Measurements from ENCODE around the gene LMNA.
A peak's percentile ranks its signal among the peaks of the same experiment; 100 is the strongest.
"Not testable (repeated sequence)": the region's sequence is repeated elsewhere in the genome, so short reads cannot be mapped to it uniquely, and the experiment has no call there.

The LMNA gene

DNA sequence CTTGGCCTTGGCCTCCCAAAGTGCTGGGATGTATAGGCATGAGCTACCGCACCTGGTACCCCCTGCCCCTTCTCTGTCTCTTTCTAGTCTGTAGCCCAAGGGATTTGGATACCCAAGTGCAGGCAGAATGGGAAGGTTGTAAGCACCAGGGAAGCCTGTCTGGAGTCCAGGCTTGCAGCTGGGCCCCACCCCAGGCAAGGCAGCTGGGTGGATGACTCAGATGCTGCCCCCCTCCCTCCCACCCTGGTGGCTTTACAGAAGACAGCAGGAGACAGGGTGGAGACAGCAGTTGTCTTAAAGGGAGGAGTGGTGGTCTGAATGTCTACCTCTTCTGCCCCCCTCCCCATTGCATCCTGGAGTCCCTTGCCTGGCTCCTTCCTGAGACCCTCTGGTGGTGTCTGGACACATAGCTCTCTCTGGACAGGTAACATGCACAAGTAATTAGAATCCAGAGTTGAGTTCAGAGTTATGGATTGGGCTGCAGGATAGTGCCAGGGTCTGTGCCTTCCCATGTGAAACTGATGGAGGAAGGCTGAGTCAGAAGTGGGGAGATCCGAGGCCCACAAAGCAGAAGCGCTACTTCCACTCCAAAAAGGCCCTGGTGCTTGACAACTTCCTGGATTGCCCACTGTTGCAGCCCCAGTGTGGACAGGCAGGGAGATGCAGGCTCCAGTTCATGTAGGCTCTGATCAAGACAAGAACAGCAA lies 5.1 kb downstream of the LMNA start:
- H3K27ac Mint-ChIP-seq: peak overlapping the region; percentile 31
- peak overlapping the region; percentile 93 for H3K4me3 Mint-ChIP-seq
- H3K27me3 Mint-ChIP-seq: peaks cover 10% of the 10 kb centered on the region
- DNase-seq: no peak
- peaks cover 65% of the 10 kb centered on the region for H3K4me1 Mint-ChIP-seq (ENCODE audit: low read depth)
- H3K36me3 Mint-ChIP-seq (ENCODE audit: low read depth): peaks cover 69% of the 10 kb centered on the region
- H3K9me3 Mint-ChIP-seq: no peaks in the 10 kb centered on the region

DNA sequence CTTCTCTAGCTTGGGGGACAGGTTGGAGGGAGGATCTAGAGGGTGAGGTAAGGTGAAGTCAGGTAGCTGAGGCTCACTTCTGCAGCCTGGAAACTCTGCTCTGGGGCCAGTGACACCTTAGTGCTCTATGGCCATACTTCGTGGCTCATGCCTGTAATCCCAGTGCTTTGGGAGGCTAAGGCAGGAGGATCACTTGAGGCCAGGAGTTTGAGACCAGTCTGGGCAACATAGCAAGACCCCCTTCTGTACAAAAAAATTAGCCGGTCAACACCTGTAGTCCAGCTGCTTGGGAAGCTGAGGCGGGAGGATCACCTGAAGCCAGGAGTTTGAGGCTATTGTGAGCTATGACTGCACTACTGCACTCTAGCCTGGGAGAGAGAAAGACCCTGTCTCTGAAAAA lies 5.8 kb downstream of the LMNA start:
- peaks cover 6% of the 10 kb centered on the region for H3K27me3 Mint-ChIP-seq
- H3K9me3 Mint-ChIP-seq: no peaks in the 10 kb centered on the region
- peaks cover 68% of the 10 kb centered on the region for H3K36me3 Mint-ChIP-seq (ENCODE audit: low read depth)
- no peak overlapping the region for H3K27ac Mint-ChIP-seq
- DNase-seq: no peak
- H3K4me1 Mint-ChIP-seq (ENCODE audit: low read depth): peaks cover 66% of the 10 kb centered on the region
- H3K4me3 Mint-ChIP-seq: peak overlapping the region; percentile 56

DNA sequence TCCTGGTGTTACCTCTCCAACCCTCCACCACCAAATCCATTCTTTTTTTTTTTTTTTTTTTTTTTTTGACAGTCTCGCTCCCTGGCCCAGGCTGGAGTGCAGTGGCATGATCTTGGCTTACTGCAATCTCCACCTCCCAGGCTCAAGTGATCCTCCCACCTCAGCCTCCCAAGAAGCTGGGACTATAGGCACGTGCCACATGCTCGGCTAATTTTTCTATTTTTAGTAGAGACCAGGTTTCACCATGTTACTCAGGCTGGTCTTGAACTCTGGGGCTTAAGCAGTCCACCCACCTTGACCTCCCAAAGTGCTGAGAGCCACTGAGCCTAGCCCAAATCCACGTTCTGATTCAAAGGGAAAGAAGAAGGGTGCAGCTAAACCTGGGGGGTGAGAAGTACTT lies 6.5 kb downstream of the LMNA start:
- DNase-seq, H3K9me3 Mint-ChIP-seq, H3K27ac Mint-ChIP-seq, H3K27me3 Mint-ChIP-seq, H3K4me3 Mint-ChIP-seq: not testable (repeated sequence)
- Mint-ChIP-seq H3K4me1 (ENCODE audit: low read depth) (peaks cover 68% of the 10 kb centered on the region), H3K36me3 (ENCODE audit: low read depth) (peaks cover 62% of the 10 kb centered on the region)

DNA sequence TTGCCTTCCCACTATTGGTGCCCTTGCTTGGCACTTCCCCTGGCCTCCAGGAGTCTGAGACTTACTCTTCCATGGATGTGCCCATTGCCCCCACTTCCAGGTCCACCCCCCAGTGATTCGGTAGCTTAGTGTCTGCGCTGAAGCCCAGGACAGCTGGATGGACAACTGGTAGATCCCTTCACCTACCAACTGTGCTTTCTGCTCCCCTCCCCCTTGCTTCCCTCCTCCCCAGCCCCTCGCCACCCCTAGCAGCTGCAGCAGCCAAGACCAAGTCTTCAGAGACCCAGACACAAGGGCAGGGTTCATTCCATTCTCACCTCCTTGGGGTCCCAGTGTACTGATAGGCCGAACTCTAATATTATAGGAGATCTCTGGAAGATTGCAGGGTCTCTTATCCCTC lies 6.9 kb downstream of the LMNA start:
- Mint-ChIP-seq H3K4me3 (no peak overlapping the region), H3K36me3 (ENCODE audit: low read depth) (peaks cover 60% of the 10 kb centered on the region), H3K4me1 (ENCODE audit: low read depth) (peaks cover 68% of the 10 kb centered on the region), H3K9me3 (no peaks in the 10 kb centered on the region), H3K27ac (no peak overlapping the region), H3K27me3 (peaks cover 3% of the 10 kb centered on the region)
- DNase-seq: no peak

DNA sequence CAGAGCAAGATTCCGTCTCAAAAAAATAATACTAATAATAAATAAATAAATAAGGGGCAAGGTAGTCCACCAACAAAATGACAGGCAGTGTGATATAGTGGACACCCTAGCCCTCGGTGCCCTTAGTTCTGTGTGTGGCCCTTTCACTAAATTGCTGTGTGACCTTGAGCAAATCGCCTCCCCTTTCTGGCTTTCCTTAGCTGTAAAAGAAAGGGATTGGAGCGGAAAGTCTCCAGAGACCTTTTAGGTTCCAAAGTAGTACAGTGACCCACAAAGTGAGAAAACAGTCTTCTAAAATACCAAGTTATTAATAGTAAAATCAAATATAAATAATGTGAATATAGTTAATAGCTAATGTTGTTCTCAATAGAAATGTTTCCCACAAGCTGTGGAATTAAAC lies 7.6 kb downstream of the LMNA start:
- Mint-ChIP-seq H3K36me3 (ENCODE audit: low read depth) (peaks cover 58% of the 10 kb centered on the region), H3K4me1 (ENCODE audit: low read depth) (peaks cover 71% of the 10 kb centered on the region), H3K4me3 (no peak overlapping the region), H3K27ac (no peak overlapping the region), H3K9me3 (no peaks in the 10 kb centered on the region), H3K27me3 (peaks cover 3% of the 10 kb centered on the region)
- DNase-seq: no peak

DNA sequence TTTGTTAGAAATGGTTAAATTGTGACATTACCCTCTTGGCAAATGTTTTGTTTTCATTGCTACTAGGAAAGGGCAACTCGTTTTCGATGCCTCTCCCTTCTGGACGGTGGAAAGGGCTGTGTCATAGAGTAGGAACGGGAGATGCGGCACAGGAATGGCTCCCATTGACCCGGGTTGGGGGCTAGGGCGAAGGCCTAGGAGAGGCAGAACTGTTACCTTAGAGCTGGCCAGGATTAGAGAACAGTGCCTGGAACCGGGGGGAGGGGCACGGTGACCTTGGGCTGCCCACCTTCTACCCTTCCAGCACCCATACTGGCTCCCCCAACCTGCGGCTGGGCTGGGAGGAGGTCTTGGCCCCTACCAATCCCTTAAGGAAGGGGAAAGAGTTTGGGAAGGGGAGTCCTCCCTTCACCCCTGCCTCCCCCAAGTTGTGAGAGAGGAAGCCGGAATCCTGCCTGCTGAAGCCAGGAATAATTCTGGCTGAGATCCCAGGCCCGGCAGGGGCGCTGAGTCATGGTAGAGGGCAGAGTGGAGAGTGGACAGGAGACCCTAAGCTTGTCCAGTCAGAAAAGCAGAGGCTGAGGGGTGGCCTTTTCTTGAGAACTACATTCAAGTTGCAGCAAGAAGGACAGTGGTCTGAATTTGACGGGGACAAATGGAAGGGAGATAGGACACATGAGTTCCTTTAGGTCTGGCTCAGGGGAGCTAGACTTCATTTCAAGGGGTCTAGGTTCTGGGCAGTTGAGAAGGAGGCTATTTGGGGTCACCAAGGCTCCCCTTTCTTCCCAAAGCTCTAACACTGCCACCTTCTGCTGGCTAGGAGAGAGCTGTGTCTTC lies 8.2 kb downstream of the LMNA start:
- H3K4me3 Mint-ChIP-seq: peak overlapping the region; percentile 51
- no peaks in the 10 kb centered on the region for H3K9me3 Mint-ChIP-seq
- peaks cover 77% of the 10 kb centered on the region for H3K4me1 Mint-ChIP-seq (ENCODE audit: low read depth)
- peaks cover 3% of the 10 kb centered on the region for H3K27me3 Mint-ChIP-seq
- H3K36me3 Mint-ChIP-seq (ENCODE audit: low read depth): peaks cover 56% of the 10 kb centered on the region
- H3K27ac Mint-ChIP-seq: no peak overlapping the region
- DNase-seq: no peak

DNA sequence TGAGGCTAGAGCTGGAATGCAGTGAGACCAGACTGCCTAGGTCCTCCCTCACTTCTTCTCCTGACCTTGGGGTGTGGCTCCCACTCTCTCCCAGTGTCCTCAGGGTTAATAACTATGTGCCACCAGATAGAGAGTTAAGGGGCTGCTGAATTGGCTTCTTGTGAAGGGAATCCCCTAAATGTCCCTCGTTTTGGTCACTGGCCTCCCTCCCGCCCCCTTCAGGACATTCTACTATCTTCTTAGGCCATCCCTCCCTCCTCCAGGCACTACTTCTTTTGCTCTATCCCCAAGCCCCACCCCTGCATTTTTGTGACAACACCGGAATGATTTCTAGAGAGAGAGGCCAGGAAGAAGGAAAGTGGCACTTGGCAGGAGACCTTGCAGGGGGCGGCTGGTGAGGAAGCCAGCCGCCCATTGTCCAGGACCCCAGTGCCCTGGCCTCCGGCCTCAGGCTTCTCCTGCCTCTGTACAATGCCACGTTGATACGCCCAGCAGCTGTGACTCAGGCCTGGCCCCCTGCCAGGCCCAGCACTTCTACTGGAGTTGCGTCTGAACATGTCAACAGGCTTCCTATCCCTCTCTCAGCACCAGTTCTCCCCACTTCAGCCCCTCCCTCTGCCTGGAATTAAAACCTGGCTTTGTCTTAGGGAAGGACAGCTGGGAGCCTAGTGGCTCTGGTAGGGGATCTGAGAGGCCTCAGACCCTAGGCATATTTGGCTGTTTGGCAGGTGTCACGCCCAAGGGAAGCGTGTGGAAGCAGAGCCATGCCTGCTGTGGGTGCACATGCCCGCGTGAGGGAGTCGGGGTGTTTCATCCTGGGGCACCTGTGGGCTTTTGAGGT lies 9.1 kb downstream of the LMNA start:
- H3K27ac Mint-ChIP-seq: peak overlapping the region; percentile 84
- peak; percentile 79 for DNase-seq
- H3K4me3 Mint-ChIP-seq: peak overlapping the region; percentile 51

DNA sequence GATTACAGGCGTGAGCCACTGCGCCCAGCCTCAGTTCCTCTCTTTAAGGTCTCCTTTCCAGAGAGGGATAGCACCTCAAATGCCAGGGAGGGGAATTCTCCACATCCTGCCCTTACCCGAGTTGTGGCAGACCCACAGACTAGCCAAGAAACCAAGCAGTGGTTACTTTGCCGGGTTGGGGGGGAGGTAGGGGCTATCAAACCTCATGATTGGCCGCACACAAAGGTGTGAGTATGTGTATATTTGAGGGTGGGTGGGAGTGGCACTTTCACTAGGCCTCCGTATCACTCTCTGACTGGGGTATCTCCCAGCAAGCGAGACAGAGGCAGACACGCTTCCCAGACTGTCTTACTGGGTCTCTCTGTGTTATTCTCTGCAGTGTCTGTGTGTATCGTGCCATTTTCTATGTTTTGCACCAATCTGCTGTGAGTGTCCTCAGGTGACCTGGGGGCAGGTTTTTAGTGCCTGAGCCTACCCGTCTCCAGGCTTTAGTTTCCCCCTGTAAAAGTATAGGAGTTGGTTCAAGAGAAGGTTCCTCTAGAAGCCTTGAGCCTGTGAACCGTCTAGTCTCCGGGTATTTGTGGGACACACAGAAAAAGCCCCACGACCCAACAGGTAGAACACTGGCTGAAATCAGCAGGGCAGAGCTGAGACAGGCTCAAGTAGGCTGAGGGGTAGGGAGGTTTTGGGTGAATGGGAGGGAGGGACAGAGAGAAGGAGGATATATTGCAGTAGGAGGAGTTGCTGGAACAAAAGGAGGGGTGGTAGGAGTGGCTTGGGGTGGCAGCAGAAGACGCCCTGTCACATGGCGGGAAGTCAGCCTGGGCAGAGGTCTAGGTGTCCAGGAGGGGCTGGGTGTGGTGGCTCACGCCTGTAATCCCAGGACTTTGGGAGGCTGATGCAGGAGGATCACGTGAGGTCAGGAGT lies 10.3 kb downstream of the LMNA start:
- peak overlapping the region; percentile 51 for H3K4me3 Mint-ChIP-seq
- DNase-seq: peak; percentile 47
- H3K4me1 Mint-ChIP-seq (ENCODE audit: low read depth): peaks cover 85% of the 10 kb centered on the region
- no peaks in the 10 kb centered on the region for H3K9me3 Mint-ChIP-seq
- peak overlapping the region; percentile 84 for H3K27ac Mint-ChIP-seq
- no peaks in the 10 kb centered on the region for H3K27me3 Mint-ChIP-seq
- H3K36me3 Mint-ChIP-seq (ENCODE audit: low read depth): peaks cover 60% of the 10 kb centered on the region

More for the DNA sequence above, 9.1 kb downstream of the LMNA start:
- Mint-ChIP-seq H3K4me1 (ENCODE audit: low read depth) (peaks cover 79% of the 10 kb centered on the region), H3K27me3 (no peaks in the 10 kb centered on the region), H3K36me3 (ENCODE audit: low read depth) (peaks cover 56% of the 10 kb centered on the region), H3K9me3 (no peaks in the 10 kb centered on the region)

DNA sequence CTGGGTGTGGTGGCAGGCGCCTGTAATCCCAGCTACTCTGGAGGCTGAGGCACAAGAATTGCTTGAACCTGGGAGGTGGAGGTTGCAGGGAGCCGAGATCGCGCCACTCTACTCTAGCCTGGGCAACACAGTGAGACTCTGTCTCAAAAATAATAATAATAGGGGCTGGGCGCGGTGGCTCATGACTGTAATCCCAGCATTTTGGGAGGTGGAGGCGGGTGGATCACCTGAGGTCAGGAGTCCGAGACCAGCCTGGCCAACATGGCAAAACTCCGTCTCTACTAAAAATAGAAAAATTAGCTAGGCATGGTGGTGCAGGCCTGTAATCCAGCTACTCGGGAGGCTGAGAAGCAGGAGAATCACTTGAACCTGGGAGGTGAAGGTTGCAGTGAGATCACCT lies 11.0 kb downstream of the LMNA start:
- not testable (repeated sequence) for H3K27me3 Mint-ChIP-seq, DNase-seq, H3K9me3 Mint-ChIP-seq
- Mint-ChIP-seq H3K4me3 (peak overlapping the region; percentile 28), H3K4me1 (ENCODE audit: low read depth) (peaks cover 84% of the 10 kb centered on the region), H3K36me3 (ENCODE audit: low read depth) (peaks cover 60% of the 10 kb centered on the region), H3K27ac (peak overlapping the region; percentile 84)

DNA sequence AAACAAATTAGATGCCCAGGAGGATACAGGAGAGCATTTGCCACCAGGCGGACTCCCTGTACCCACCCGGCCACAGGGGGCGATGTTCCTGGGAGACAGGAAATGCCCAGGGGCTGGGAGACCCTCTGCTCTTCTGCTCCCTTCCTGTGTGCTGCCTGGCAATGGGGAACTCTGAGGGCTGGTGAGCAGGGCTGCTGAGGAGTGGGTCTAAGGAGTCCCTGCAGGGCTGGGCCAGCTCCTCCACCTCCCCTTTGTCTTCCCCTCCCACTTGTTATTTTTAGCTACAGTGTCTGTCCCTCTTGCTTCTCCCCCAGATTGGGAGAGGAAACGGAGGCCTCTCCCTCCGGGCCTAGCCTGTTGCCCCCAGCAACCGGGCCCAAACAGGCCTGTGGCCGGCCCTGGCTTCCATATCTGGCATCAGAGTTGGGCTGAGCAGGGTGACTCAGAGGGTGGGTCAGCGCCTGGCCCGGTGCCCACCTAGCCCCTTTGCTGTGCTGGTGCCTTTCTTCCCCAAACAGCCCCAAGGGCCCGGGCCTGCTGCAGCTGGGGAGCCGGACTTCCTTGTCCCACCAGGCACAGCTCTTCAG lies 11.6 kb downstream of the LMNA start:
- Mint-ChIP-seq H3K9me3 (no peaks in the 10 kb centered on the region), H3K4me1 (ENCODE audit: low read depth) (peaks cover 80% of the 10 kb centered on the region), H3K27me3 (no peaks in the 10 kb centered on the region), H3K36me3 (ENCODE audit: low read depth) (peaks cover 59% of the 10 kb centered on the region), H3K4me3 (peak overlapping the region; percentile 54), H3K27ac (peak overlapping the region; percentile 91)
- DNase-seq: peak; percentile 62

DNA sequence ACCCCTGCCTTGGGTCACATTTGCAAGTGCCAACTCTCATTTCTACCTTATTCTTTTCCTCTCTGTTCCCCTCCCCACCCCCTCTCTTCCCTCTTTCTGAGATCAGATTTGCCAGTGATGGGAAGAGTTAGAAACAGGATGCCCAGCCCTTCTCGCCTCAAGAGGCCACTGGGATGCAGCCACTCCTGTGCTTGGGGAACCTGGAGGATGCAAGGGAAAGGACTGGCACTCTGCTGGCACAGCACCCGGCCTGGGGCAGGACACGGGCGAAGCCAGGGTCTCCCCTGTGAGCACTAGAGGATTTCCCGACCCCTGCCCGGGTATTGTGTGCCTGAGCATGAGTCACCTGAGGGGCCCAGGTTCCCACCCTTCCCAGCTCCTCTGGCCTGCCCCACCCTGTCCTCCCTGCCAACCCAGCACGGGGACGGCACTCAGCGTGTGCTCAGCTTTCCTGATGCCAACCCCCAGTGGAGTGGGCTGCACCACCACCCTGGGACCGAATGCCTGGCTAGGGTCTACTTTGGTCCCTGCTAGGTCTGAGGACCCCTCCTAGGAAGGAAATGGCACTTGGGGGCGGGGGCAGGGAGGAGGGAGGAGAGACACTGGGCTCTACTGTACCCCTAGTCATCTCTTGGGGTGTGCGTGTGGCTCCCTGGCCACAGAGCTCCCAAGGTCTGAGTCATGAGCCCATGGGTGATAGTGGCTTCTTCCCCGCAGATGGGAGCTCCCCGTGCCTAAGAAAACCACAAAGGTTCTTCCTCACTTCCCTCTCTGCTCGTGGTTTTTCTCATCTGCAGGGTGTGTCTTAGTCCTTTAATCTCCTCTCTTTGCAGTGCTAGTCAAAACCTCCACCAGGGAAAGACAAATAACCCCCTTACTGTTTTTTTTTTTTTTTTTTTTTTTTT lies 12.4 kb downstream of the LMNA start:
- Mint-ChIP-seq H3K36me3 (ENCODE audit: low read depth) (peaks cover 58% of the 10 kb centered on the region), H3K27me3 (no peaks in the 10 kb centered on the region), H3K4me3 (peak overlapping the region; percentile 54)

DNA sequence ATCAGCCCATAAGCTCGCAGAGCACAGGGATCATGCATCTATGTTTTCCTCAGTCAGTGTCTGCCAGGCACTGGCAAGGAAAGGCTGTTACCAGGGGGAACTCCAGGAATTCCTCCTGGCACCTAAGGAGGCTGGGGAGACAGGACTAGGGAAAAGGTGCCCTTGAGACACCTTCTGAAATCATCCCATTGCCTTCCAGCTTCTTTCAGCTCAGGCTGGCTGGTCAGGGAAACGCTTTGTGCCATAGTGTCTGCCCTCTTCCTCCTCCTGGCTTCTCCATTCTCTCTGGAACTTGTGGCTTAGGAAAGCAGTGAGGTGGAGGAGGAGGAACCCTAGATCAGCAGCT lies 13.8 kb downstream of the LMNA start:
- Mint-ChIP-seq H3K36me3 (ENCODE audit: low read depth) (peaks cover 60% of the 10 kb centered on the region), H3K4me1 (ENCODE audit: low read depth) (peaks cover 67% of the 10 kb centered on the region), H3K27ac (peak overlapping the region; percentile 55), H3K4me3 (peak overlapping the region; percentile 41), H3K9me3 (no peaks in the 10 kb centered on the region), H3K27me3 (no peaks in the 10 kb centered on the region)
- no peak for DNase-seq

More for the DNA sequence above, 12.4 kb downstream of the LMNA start:
- H3K27ac Mint-ChIP-seq: peak overlapping the region; percentile 91
- H3K9me3 Mint-ChIP-seq: no peaks in the 10 kb centered on the region
- peak; percentile 83 for DNase-seq
- H3K4me1 Mint-ChIP-seq (ENCODE audit: low read depth): peaks cover 78% of the 10 kb centered on the region

All from activated T-cell treated with anti-CD3 and anti-CD28 coated beads, Interleukin-2, amount 50 U/mL, for 24 hours (primary cell).